Hepatocyte (in vitro differentiated cells): ENCODE data around the gene BCAS3. TPM values are rescaled to one million over a fixed set of nuclear protein-coding genes. Genes with fewer than 3 reads are reported as not detected.

Experiments
- DNase-seq: peaks from one replicate; pipeline ENCODE4 v3.0.0-alpha.2; 2016; ENCODE audit warnings: low spot score
- H2AFZ ChIP-seq: fragments of 200-600 bp; sonication (generic); 2 replicates; pipeline ENCODE4 v1.6.0; 2016; ENCODE audit warnings: antibody characterized with exemption, mild to moderate bottlenecking
- H3K27ac ChIP-seq: fragments of 200-600 bp; sonication (generic); 2 replicates; pipeline ENCODE4 v1.5.1; 2016; ENCODE audit warnings: mild to moderate bottlenecking
- H3K27me3 ChIP-seq: fragments of 200-600 bp; sonication (generic); 2 replicates; pipeline ENCODE4 v1.6.1; 2016
- H3K36me3 ChIP-seq: fragments of 200-600 bp; sonication (generic); replicated peaks from 2 replicates; pipeline ENCODE4 v1.5.1; 2016; ENCODE audit warnings: low read depth; ENCODE audit not compliant: insufficient read depth
- H3K4me1 ChIP-seq: fragments of 200-600 bp; sonication (generic); 2 replicates; pipeline ENCODE4 v1.5.1; 2016; ENCODE audit warnings: mild to moderate bottlenecking, moderate library complexity; ENCODE audit not compliant: insufficient read depth
- H3K4me2 ChIP-seq: fragments of 200-600 bp; sonication (generic); 2 replicates; pipeline ENCODE4 v1.6.0; 2016
- H3K4me3 ChIP-seq: fragments of 200-600 bp; sonication (generic); 2 replicates; pipeline ENCODE4 v1.5.1; 2016; ENCODE audit warnings: mild to moderate bottlenecking
- H3K79me2 ChIP-seq: fragments of 200-600 bp; sonication (generic); 2 replicates; pipeline ENCODE4 v1.6.0; 2017; ENCODE audit warnings: mild to moderate bottlenecking
- H3K9me2 ChIP-seq: fragments of 200-600 bp; sonication (generic); replicated peaks from 2 replicates; pipeline ENCODE4 v1.6.0; 2017; ENCODE audit warnings: mild to moderate bottlenecking; ENCODE audit not compliant: insufficient read depth
- H3K9me3 ChIP-seq: fragments of 200-600 bp; sonication (generic); 2 replicates; pipeline ENCODE4 v1.5.1; 2016; ENCODE audit warnings: low read depth, mild to moderate bottlenecking
- H4K20me1 ChIP-seq: fragments of 200-600 bp; sonication (generic); 2 replicates; pipeline ENCODE4 v1.6.0; 2016; ENCODE audit warnings: mild to moderate bottlenecking; ENCODE audit not compliant: insufficient read depth, poor library complexity, severe bottlenecking
- EZH2 ChIP-seq: fragments of 200-600 bp; sonication (generic); IDR thresholded peaks from 2 replicates; pipeline ENCODE4 v1.6.1; 2016; ENCODE audit warnings: antibody characterized with exemption, mild to moderate bottlenecking, borderline replicate concordance
- EZH2phosphoT487 ChIP-seq: fragments of 200-600 bp; sonication (generic); IDR thresholded peaks from one replicate; pipeline ENCODE4 v1.6.1; 2018; ENCODE audit warnings: antibody characterized with exemption, mild to moderate bottlenecking, low read depth, moderate library complexity; ENCODE audit not compliant: unreplicated experiment, severe bottlenecking
- WGBS: methylation state at CpG from one replicate; pipeline ENCODE4 v1.1.6; 2016; ENCODE audit warnings: low lambda C conversion rate; ENCODE audit errors: missing lambda C conversion rate; 5-methylcytosine and 5-hydroxymethylcytosine counted together
- polyA plus RNA-seq: library from polyadenylated mRNA; unstranded; fragments of >200 nt; fragmentation: Nextera tagmentation; extraction: Ambion mirVana; gene quantifications from 2 replicates; pipeline ENCODE4 v1.2.1, GENCODE V29; 2016
- total RNA-seq: library from RNA; depleted of rRNA; stranded (reverse); fragments of >200 nt; gene quantifications from 2 replicates; pipeline ENCODE4 v1.2.3, GENCODE V29; 2014
- TF ChIP-seq, protein P1 (sequence below): fragments of 200-600 bp; sonication (generic); IDR thresholded peaks from 2 replicates; pipeline ENCODE4 v1.5.1; 2016; ENCODE audit warnings: antibody characterized with exemption, mild to moderate bottlenecking; ENCODE audit not compliant: poor library complexity

Gene BCAS3
- total and polyA plus RNA-seq, 2 experiments from 2014 or later, result 16.5 to 58.8 TPM

DNA sequence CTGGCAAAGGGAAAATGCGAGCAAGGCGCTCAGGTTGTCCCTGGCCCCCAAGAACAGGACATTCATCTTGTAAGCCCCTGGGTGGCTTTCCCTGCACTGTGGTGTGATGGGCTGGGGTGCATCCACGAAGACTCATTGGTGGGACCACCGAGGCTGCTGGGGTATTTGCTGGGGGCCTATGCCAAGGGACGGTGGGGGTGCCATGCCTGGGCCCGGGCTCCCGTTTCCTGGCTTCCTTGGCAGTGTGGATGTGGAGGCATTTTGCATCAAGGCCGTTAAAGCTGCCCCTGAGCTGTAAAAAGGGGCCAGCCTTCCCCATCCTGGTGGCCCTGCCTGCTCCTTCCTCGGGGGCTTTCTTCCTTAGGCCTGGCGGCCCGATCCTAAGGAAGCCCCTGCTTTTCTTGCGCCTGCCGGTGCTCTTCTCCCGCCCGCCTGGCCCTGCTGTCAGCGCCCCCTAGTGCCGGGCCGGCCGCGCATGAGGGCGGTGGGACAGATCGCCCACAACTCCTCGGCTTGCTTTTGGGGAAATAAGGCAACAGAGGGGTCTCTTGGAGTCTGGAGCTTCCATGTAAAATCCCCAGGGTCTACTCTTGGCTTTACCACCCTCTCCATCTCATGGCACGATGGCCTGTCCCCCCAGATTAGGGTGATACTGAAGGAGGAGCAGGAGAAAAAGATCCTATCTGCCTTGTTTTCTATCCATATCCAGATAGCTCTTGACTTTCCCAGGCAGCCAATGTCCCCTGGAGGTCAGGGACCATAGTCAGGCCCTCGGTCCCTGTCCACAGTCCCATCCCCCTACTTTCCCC is 712.2 kb downstream of the BCAS3 start:
- Histone ChIP-seq H3K27me3 (no peaks in the 10 kb centered on the region), H3K36me3 (no peaks in the 10 kb centered on the region), H4K20me1 (no peaks in the 10 kb centered on the region), H3K9me3 (no peaks in the 10 kb centered on the region), H3K27ac (no peak overlapping the region), H3K79me2 (peaks cover 39% of the 10 kb centered on the region), H2AFZ (no peak overlapping the region), H3K4me3 (no peak overlapping the region), H3K9me2 (no peaks in the 10 kb centered on the region), H3K4me2 (peak overlapping the region; percentile 50), H3K4me1 (peaks cover 26% of the 10 kb centered on the region)
- TF ChIP-seq, protein P1, sequence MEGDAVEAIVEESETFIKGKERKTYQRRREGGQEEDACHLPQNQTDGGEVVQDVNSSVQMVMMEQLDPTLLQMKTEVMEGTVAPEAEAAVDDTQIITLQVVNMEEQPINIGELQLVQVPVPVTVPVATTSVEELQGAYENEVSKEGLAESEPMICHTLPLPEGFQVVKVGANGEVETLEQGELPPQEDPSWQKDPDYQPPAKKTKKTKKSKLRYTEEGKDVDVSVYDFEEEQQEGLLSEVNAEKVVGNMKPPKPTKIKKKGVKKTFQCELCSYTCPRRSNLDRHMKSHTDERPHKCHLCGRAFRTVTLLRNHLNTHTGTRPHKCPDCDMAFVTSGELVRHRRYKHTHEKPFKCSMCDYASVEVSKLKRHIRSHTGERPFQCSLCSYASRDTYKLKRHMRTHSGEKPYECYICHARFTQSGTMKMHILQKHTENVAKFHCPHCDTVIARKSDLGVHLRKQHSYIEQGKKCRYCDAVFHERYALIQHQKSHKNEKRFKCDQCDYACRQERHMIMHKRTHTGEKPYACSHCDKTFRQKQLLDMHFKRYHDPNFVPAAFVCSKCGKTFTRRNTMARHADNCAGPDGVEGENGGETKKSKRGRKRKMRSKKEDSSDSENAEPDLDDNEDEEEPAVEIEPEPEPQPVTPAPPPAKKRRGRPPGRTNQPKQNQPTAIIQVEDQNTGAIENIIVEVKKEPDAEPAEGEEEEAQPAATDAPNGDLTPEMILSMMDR, result peak; percentile 93
- TF ChIP-seq EZH2phosphoT487, result no peak
- DNase-seq, result peak; percentile 74
- WGBS, result 32% methylated on average over 25 of the region's 25 CpGs

DNA sequence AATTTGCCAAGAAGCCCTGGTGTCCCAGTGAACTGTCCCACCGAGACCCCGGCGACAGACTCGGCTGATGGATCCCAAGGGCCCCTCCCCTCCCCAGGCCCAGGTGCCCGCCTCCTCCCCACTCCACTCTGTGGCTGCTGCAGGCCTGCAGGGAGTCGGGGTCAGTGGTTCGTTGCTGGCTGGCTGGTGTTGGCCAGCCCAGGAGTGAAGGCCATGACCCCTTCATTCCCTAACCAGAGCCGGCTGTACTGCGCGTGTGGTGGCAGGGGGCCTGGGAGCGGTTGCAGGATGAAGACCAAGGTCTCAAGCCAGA is 712.8 kb downstream of the BCAS3 start:
- Histone ChIP-seq H3K4me2 (no peak overlapping the region), H3K36me3 (no peaks in the 10 kb centered on the region), H3K27me3 (peaks cover 4% of the 10 kb centered on the region), H3K9me2 (no peaks in the 10 kb centered on the region), H3K9me3 (no peaks in the 10 kb centered on the region), H3K79me2 (peaks cover 44% of the 10 kb centered on the region), H4K20me1 (no peaks in the 10 kb centered on the region), H2AFZ (no peak overlapping the region), H3K4me1 (peaks cover 22% of the 10 kb centered on the region), H3K4me3 (no peak overlapping the region), H3K27ac (no peak overlapping the region)
- WGBS, result 83% methylated on average over 8 of the region's 11 CpGs
- TF ChIP-seq, protein P1, result no peak
- no peak for TF ChIP-seq EZH2
- TF ChIP-seq EZH2phosphoT487, result no peak
- no peak for DNase-seq

DNA sequence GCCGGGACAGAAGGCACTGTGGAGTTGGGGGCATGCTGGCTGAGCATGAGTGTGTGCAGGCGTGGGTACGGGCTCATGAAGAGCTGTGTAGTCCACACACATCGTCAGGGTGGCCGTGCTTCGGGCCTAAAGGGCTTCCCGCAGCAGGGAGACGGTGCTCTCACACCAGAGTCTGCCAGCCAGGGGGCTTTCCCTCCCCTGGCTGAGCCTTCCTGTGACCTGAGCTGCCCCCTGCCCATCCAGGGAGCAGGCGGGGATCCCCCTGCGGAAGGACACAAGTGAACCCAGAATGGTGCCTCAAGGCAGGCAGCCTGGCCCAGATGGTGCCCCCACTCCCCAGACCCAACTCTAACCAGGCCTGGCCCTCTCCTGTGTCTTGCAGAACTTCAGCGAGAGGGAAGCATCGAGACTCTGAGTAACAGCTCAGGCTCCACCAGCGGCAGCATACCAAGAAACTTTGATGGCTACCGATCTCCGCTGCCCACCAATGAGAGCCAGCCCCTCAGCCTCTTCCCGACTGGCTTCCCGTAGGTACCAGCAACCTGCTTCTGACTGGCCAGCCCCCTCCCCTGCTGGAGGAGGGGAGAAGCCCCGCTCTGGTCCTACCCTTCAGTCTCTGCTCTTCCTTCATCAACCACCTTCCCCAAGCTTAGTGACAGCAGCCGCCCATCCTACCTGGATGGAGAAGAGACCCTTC is 714.1 kb downstream of the BCAS3 start:
- Histone ChIP-seq H3K9me2 (no peaks in the 10 kb centered on the region), H2AFZ (no peak overlapping the region), H3K4me2 (no peak overlapping the region), H4K20me1 (no peaks in the 10 kb centered on the region), H3K4me3 (no peak overlapping the region), H3K9me3 (no peaks in the 10 kb centered on the region), H3K27me3 (peaks cover 18% of the 10 kb centered on the region), H3K36me3 (no peaks in the 10 kb centered on the region), H3K27ac (no peak overlapping the region), H3K79me2 (peaks cover 55% of the 10 kb centered on the region), H3K4me1 (peaks cover 20% of the 10 kb centered on the region)
- TF ChIP-seq, protein P1, result no peak
- TF ChIP-seq EZH2 (no peak), EZH2phosphoT487 (no peak)
- 95% methylated on average over 19 of the region's 19 CpGs for WGBS
- DNase-seq, result no peak
